SJSA1 (cell line): ENCODE results near the gene MAGI2. TPM values are rescaled to one million over a fixed set of nuclear protein-coding genes. Genes with fewer than 3 reads are reported as not detected.
A peak's percentile ranks its signal among the peaks of the same experiment; 100 is the strongest.

Experiments used
- DNase-seq, 2 experiments: peaks; one replicate each; pipeline ENCODE4 v3.0.0-alpha.2; 2015 to 2020; ENCODE audit warnings: low spot score in 2 of 2, low read depth in 1 of 2
- H3K27ac ChIP-seq: fragments of 250-450 bp; sonication (Bioruptor Pico); 2 replicates; pipeline ENCODE4 v1.5.1; 2020; ENCODE audit warnings: mild to moderate bottlenecking, moderate library complexity
- H3K27me3 ChIP-seq: fragments of 250-450 bp; sonication (Bioruptor Pico); replicated peaks from 2 replicates; pipeline ENCODE4 v1.5.1; 2020; ENCODE audit warnings: mild to moderate bottlenecking, moderate library complexity
- H3K36me3 ChIP-seq: fragments of 250-450 bp; sonication (Bioruptor Pico); 2 replicates; pipeline ENCODE4 v1.5.1; 2020; ENCODE audit warnings: mild to moderate bottlenecking
- H3K4me1 ChIP-seq: fragments of 250-450 bp; sonication (Bioruptor Pico); replicated peaks from 2 replicates; pipeline ENCODE4 v1.6.1; 2021; ENCODE audit warnings: mild to moderate bottlenecking
- H3K4me3 ChIP-seq: fragments of 250-450 bp; sonication (Bioruptor Pico); 2 replicates; pipeline ENCODE4 v1.5.1; 2020; ENCODE audit warnings: mild to moderate bottlenecking
- H3K9me3 ChIP-seq: fragments of 250-450 bp; sonication (Bioruptor Pico); replicated peaks from 2 replicates; pipeline ENCODE4 v1.5.1; 2020; ENCODE audit warnings: mild to moderate bottlenecking
- total RNA-seq: library from RNA; depleted of rRNA; stranded (reverse); fragments of >200 nt; shearing (Covaris generic); gene quantifications from 2 replicates; pipeline ENCODE4 v1.2.3, GENCODE V29; 2014

The MAGI2 gene
- total RNA-seq, 1 experiment from 2014 or later = 0.82 TPM

DNA sequence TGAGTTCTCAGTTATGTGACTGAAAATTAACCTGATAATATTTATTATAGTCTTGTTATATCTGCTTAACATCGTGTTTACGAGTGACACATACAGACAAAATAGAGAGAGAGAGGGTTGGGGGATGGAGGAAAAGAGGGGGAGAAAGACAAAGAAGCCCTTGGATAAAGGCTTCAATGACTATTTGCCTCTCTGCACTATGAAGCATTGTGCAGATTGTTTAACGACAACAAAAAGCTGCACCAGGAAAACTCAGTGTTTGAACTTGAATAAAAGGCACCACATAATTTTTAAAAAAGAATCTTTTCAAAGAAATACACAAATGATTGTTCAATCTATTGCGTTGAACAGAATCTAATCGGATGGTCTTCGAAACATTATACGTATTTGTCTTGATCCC lies 27.8 kb downstream of the MAGI2 start:
- H3K36me3 ChIP-seq = no peaks in the 10 kb centered on the region
- peaks cover under 1% of the 10 kb centered on the region; the same call in 1 of the 2 replicates for H3K4me1 ChIP-seq
- H3K27me3 ChIP-seq = no peaks in the 10 kb centered on the region; the same call in none of the 2 replicates
- H3K27ac ChIP-seq = no peak overlapping the region
- DNase-seq = no peak
- H3K9me3 ChIP-seq = no peaks in the 10 kb centered on the region
- no peak overlapping the region for H3K4me3 ChIP-seq

DNA sequence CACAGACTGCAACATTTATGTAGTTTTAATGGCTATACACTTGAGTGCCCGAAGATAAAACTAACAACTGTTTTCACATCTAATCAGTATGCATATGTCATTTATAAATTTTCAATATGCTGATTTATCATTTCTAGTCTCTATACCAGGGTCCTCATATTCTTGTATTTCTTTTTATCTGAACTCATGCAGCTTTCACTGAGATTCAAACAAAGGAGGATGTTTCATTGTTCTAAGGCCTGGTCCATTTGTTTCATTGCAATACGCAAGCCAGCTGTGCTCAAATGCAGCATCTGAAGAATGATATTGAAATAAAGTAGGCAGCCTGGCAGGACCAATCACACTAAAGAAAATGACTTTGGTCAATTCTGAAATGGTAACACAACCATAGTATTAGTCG lies 31.7 kb downstream of the MAGI2 start:
- Histone ChIP-seq H3K27me3 (peaks cover 4% of the 10 kb centered on the region; the same call in 1 of the 2 replicates), H3K9me3 (no peaks in the 10 kb centered on the region), H3K27ac (no peak overlapping the region), H3K4me3 (no peak overlapping the region), H3K4me1 (peaks cover 10% of the 10 kb centered on the region; the same call in 1 of the 2 replicates), H3K36me3 (no peaks in the 10 kb centered on the region)
- DNase-seq = no peak

DNA sequence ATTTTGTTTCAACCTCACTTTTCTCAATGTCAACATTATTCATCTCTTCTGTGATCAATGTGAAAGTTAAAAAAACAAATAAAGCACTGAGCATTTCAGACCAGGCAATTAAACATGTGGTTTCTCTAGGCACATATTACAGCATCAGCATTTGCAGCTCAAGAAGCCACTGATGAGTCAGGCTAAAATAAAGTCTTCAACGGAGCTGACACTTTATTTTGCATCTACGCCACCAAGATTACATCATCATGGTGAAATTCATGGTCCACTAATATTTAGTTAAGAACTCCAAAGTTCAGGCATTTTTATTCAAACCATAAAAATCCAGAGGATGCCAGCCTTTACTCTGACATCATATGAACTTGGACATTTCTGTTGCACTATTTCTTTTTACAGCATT lies 33.0 kb downstream of the MAGI2 start:
- Histone ChIP-seq H3K36me3 (no peaks in the 10 kb centered on the region), H3K4me3 (no peak overlapping the region), H3K27ac (no peak overlapping the region), H3K9me3 (no peaks in the 10 kb centered on the region), H3K4me1 (peaks cover 10% of the 10 kb centered on the region; the same call in 1 of the 2 replicates), H3K27me3 (peaks cover 12% of the 10 kb centered on the region; the same call in 1 of the 2 replicates)
- peak; percentile 37 to 65 for DNase-seq

DNA sequence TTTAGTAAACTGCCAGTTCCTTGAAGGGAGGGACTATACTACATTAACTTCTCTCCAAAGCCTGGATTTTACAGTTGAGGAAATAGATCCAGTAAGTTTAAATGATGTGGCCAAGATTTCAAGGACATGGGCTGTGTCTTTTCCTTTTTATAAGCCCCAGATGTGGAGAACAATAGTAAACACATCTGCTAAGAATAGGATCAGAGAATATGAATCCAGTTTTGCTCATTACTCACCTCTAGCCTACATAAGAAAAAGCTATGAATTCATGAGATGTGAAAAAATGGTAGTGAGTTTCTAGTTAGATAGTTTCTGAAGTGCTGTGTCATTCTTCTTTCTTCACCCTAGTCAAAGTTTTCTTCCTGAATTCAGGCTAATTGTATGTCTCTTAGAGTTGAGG lies 38.6 kb downstream of the MAGI2 start:
- no peak for DNase-seq
- Histone ChIP-seq H3K27ac (no peak overlapping the region), H3K4me1 (peaks cover 2% of the 10 kb centered on the region; the same call in 1 of the 2 replicates)

DNA sequence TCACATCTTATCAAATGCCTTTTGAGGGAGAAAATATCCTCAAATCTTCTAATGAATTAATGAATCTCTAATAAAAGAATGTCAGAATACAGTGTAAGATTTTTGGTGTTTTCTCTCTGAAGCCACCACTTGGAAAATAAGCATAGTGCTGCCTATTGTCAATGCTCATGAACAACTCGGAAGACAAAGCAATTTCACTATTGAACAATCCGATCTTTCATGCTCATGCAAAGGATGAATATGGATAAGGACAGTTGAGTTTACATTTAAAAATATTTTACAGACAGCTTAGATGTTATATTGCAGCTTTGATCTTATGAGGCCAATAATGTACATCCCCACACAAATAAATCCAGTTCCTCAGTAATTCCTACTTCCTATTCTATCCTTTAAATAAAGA lies 40.6 kb downstream of the MAGI2 start:
- H3K9me3 ChIP-seq = no peaks in the 10 kb centered on the region
- no peaks in the 10 kb centered on the region for H3K4me1 ChIP-seq
- H3K36me3 ChIP-seq = no peaks in the 10 kb centered on the region
- peaks cover 18% of the 10 kb centered on the region; the same call in 1 of the 2 replicates for H3K27me3 ChIP-seq
- no peak for DNase-seq
- H3K27ac ChIP-seq = no peak overlapping the region
- no peak overlapping the region for H3K4me3 ChIP-seq

More for the DNA sequence above, 38.6 kb downstream of the MAGI2 start:
- H3K4me3 ChIP-seq = no peak overlapping the region
- no peaks in the 10 kb centered on the region for H3K9me3 ChIP-seq
- H3K36me3 ChIP-seq = no peaks in the 10 kb centered on the region
- H3K27me3 ChIP-seq = peaks cover 17% of the 10 kb centered on the region; the same call in 1 of the 2 replicates

DNA sequence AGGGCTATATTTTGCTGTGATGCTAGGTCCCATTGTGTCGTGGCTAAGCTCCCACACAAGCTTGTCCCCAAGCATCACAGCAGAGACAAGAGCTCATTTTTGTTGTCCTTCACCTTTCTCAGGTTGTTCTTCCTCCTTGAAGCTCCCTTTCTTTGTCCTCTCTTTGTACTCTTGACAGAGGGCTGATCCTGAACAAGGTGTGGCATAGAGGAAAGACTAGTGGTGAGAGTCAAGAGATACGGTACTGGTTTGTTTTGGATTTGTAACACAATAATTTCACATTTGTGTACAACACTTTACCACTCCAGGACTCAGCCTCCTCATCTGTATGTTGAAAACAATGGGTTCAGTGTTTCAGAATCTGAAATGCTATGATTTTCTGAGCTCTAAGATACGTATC lies 41.0 kb downstream of the MAGI2 start:
- Histone ChIP-seq H3K27ac (no peak overlapping the region), H3K9me3 (no peaks in the 10 kb centered on the region), H3K36me3 (no peaks in the 10 kb centered on the region), H3K4me3 (no peak overlapping the region), H3K27me3 (peaks cover 19% of the 10 kb centered on the region), H3K4me1 (no peaks in the 10 kb centered on the region)
- DNase-seq = no peak

DNA sequence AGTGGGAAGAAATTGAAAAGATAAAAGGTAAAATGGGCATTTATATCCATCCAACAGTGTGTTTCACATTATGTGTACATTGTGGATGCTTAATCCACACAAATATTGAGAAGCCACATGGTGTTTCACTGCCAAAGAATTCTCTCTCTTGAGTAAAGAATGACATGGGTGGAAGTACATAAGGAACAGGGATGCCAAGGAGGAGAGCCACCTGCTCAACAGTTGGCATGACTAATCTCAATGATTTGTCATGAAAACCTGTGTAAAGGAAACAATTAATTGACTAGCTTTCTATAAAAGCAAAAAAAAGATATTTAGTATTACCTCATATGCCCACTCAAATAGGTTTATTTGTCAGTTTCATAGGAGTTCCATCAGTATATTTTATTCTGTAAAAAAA lies 43.1 kb downstream of the MAGI2 start:
- no peaks in the 10 kb centered on the region for H3K36me3 ChIP-seq
- DNase-seq = no peak

DNA sequence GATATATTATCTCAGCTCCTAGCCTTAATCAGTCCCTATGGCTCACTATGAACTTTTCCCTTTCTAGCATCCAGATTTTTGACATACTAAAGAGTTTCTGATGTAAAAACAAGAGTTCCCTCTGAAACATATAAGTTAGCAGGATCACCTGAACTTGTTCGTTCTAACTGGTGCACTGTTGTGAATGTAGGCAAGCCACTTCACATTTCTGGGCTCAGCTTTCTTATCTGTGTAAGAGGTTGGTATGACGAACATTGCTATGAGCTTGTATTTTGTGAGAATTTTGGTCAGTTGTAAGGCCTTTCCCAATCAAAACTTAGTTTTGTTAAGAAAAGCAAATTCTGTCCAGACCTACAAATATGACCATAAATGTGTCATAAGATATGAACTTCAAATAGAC lies 46.1 kb downstream of the MAGI2 start:
- no peak overlapping the region for H3K4me3 ChIP-seq
- no peaks in the 10 kb centered on the region for H3K36me3 ChIP-seq
- H3K27ac ChIP-seq = no peak overlapping the region
- DNase-seq = no peak
- peaks cover 12% of the 10 kb centered on the region for H3K27me3 ChIP-seq
- H3K9me3 ChIP-seq = no peaks in the 10 kb centered on the region
- H3K4me1 ChIP-seq = no peaks in the 10 kb centered on the region

More for the DNA sequence above, 43.1 kb downstream of the MAGI2 start:
- H3K9me3 ChIP-seq = no peaks in the 10 kb centered on the region
- no peak overlapping the region for H3K27ac ChIP-seq
- no peaks in the 10 kb centered on the region for H3K4me1 ChIP-seq
- peaks cover 12% of the 10 kb centered on the region for H3K27me3 ChIP-seq
- no peak overlapping the region for H3K4me3 ChIP-seq

DNA sequence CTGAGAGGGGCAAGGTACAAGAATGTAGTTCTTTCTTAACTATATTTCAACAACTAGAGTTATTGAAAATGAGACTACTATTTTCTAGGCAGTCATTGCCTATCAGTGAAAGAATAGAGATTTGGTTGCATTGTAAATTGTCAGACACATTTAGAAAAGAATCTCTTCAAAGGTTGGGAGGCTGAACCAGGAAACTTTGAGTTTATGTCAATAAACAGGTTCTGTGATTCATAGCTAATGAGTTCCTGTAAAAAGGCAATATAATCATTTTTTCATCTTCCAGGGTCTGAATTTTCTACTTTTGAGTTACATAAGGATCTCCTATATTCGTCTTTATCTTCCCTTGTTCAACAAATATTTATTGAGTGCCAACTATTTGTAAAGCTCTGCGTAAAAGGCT lies 47.1 kb downstream of the MAGI2 start:
- Histone ChIP-seq H3K4me1 (no peaks in the 10 kb centered on the region), H3K27ac (no peak overlapping the region), H3K36me3 (no peaks in the 10 kb centered on the region), H3K9me3 (no peaks in the 10 kb centered on the region), H3K4me3 (no peak overlapping the region), H3K27me3 (peaks cover 12% of the 10 kb centered on the region)
- no peak for DNase-seq

DNA sequence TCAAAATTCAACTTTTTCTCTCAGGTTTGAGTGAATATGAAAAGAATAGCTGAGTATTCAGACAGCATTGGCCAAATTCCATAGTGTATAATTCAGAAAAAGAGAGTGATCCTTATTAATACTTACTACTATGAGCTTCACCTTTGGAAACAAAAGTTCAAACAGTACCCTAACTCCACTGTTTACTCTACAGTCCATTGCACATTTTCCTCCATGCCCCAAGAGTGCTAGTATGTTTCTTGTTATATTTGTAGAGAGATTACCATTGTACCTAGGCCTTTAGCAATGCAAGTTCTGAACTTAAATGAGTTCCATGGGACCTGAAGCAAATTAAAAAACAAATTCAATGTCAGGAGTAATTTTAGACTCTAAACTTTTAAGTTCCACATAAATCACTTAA lies 48.1 kb downstream of the MAGI2 start:
- Histone ChIP-seq H3K27me3 (peaks cover 12% of the 10 kb centered on the region), H3K27ac (no peak overlapping the region), H3K9me3 (no peaks in the 10 kb centered on the region), H3K36me3 (no peaks in the 10 kb centered on the region), H3K4me3 (no peak overlapping the region), H3K4me1 (no peaks in the 10 kb centered on the region)
- DNase-seq = no peak

DNA sequence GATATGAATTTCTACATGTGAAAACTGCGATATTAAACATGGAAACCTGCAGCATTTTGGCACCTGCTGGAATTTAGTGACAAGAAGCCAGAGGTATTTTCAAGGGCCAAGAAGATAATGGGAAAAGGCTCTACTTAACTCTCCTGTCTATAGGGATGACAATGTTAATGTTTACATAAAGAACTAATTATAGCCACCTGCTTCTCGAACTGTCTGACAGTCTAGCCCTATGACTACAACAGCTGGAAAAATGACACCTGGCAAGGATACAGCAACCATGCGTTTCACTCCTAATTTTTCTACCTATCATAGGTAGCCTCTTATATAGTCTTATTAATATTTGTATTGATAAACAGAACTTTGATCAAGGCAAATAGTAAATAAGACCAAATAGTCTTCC lies 49.6 kb downstream of the MAGI2 start:
- H3K4me3 ChIP-seq = no peak overlapping the region
- peaks cover 3% of the 10 kb centered on the region for H3K27me3 ChIP-seq
- H3K27ac ChIP-seq = no peak overlapping the region
- H3K4me1 ChIP-seq = no peaks in the 10 kb centered on the region
- H3K36me3 ChIP-seq = no peaks in the 10 kb centered on the region
- no peak for DNase-seq
- H3K9me3 ChIP-seq = no peaks in the 10 kb centered on the region

DNA sequence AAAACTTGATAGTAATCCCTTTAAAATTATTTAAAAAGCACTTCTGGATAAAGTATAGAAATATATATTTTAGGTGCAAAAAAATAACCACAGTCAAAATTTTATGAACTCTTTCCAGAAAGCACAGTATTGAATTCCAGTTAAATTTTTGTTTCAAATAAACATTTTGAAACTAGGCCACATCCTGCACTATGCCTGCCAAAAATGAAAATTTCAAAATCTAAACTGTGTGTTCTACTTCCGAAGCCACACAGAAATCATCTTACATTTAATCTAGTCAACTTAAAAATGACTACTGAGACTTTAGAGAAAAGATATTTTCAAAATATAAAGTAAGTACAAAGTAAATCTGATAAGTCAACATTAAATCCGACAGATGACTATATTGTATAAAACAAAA lies 50.0 kb downstream of the MAGI2 start:
- Histone ChIP-seq H3K36me3 (no peaks in the 10 kb centered on the region), H3K4me1 (no peaks in the 10 kb centered on the region), H3K27ac (no peak overlapping the region), H3K4me3 (no peak overlapping the region), H3K9me3 (no peaks in the 10 kb centered on the region), H3K27me3 (peaks cover 3% of the 10 kb centered on the region)
- no peak for DNase-seq

DNA sequence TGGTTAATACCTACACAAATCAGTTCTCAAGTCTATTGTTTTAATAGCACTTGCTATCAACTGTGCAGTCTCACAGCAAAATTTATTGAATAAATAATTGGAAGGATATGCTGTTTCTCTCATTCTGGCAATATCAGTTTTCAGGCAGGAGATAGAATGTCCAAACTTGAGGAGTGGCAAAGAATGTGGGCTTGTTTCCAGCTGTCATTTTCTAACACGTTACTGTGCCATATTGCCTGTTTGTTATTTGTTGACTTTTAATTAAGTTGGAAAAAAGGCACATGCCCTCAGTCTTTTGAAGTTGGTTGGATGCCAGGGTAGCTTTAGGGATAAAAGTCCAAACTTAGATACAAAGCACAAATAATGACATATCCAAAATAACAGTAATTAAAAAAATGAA lies 52.2 kb downstream of the MAGI2 start:
- H3K36me3 ChIP-seq = no peaks in the 10 kb centered on the region
- DNase-seq = no peak

DNA sequence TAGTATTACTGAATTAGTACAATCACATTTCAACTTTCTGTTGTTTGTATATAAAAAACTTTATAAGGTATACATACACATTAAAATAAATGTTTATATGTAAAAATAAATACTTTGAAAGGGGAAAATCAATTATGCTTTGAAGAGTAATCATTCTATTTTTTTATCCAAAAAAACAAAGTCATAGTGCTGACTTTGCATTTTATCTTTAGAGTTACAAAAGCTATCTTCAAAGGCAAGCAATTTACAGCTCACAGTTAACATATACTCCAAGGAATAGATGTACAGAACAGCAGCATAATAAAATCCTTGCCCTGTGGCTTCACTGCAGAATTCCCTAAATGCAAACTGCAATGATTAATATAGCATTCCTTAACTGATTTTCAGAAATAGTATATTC lies 53.2 kb downstream of the MAGI2 start:
- H3K4me3 ChIP-seq = no peak overlapping the region
- no peaks in the 10 kb centered on the region for H3K9me3 ChIP-seq
- H3K27me3 ChIP-seq = no peaks in the 10 kb centered on the region
- no peak for DNase-seq
- H3K4me1 ChIP-seq = no peaks in the 10 kb centered on the region
- H3K36me3 ChIP-seq = no peaks in the 10 kb centered on the region
- no peak overlapping the region for H3K27ac ChIP-seq

More for the DNA sequence above, 52.2 kb downstream of the MAGI2 start:
- H3K4me1 ChIP-seq = no peaks in the 10 kb centered on the region
- H3K27me3 ChIP-seq = no peaks in the 10 kb centered on the region
- no peak overlapping the region for H3K27ac ChIP-seq
- H3K4me3 ChIP-seq = no peak overlapping the region
- H3K9me3 ChIP-seq = no peaks in the 10 kb centered on the region

DNA sequence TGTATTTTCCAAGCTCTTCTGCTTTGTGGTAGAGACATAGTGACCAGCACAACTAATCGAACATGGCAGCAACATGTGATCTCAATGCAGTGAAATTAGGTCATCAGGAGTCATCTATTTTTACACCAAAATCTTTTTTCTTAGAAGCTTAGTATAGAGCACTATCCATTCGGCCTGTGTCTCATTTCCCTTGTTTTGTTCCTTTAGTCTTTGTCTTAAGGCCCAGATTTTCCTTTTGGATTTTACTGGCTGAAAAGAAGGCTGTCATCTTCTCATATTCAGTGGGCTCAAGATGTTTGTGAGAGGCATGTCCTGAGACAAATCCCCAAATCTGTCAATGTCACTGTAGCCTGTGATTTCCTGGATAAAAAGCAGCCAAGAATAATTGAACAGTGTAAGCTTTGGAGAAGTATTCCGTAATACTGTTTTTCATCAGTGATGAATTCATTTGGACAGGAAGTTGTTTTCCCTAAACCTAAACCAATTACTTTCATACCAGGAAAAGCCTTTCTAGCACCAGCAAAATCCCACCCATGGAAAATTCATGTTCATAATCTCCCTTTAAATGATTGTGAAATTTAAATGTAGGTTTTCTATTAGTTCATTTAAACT lies 55.2 kb downstream of the MAGI2 start:
- Histone ChIP-seq H3K27ac (no peak overlapping the region), H3K36me3 (no peaks in the 10 kb centered on the region), H3K4me1 (no peaks in the 10 kb centered on the region), H3K9me3 (no peaks in the 10 kb centered on the region), H3K27me3 (no peaks in the 10 kb centered on the region), H3K4me3 (no peak overlapping the region)
- no peak for DNase-seq
